Cardiac fibroblast (primary cell): ENCODE data around the gene HNRNPH3.
A peak's percentile ranks its signal among the peaks of the same experiment; 100 is the strongest.
"Not testable (repeated sequence)": the region's sequence is repeated elsewhere in the genome, so short reads cannot be mapped to it uniquely, and the experiment has no call there.

Experiments
- DNase-seq, 2 donors: peaks; one replicate each; pipeline versions ENCODE4 v3.0.0 to v3.0.0-alpha.2; 2010; ENCODE audit warnings: low read depth in 2 of 2
- H3K4me3 ChIP-seq, 2 donors: replicated peaks in 1 of 2; 1 replicate in 1 of 2; 2 replicates in 1 of 2; pipeline ENCODE4 v1.5.1; 2011; ENCODE audit warnings: low read depth in 2 of 2, low read length in 2 of 2, mild to moderate bottlenecking in 2 of 2, moderate library complexity in 1 of 2
- TF ChIP-seq, protein P1 (sequence below): IDR thresholded peaks from one replicate; pipeline ENCODE4 v1.5.1; 2011; ENCODE audit warnings: low read depth, mild to moderate bottlenecking, low read length, inconsistent platforms

The HNRNPH3 gene

DNA sequence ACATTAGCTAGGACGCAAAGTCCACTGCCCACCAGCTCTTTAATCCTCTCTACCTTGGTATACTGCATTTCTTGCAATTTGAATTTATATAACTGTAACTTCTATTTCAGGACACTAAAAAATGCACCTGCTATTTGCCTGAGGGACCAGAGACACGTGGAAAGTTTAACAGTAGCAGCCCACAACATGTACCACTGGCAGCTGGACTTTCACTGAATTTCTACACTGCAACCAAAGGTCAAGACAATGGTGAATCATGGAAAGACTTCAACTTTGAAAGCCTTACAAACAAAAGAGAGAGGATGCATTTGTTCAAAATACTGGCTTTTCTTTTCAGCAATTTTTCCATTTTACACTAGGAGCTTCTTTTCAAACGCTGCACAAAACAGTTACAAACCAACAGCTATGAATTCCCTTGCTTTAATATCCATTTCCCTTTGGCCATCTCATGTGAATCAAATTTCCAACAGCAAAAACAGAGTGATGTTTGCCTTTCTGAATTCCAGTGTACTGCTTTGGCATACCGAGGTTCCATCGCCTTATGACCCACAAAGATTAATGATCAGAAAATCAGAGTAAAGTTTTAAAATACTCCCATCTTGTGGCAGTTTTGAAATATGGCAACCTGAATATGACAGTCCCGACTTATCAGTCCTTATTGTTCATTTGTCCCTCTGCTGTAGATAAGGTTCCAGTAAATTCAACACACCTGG, 29.9 kb upstream of the HNRNPH3 start:
- no peak overlapping the region for H3K4me3 ChIP-seq
- peak; percentile 68 to 72 for DNase-seq
- TF ChIP-seq, protein P1, sequence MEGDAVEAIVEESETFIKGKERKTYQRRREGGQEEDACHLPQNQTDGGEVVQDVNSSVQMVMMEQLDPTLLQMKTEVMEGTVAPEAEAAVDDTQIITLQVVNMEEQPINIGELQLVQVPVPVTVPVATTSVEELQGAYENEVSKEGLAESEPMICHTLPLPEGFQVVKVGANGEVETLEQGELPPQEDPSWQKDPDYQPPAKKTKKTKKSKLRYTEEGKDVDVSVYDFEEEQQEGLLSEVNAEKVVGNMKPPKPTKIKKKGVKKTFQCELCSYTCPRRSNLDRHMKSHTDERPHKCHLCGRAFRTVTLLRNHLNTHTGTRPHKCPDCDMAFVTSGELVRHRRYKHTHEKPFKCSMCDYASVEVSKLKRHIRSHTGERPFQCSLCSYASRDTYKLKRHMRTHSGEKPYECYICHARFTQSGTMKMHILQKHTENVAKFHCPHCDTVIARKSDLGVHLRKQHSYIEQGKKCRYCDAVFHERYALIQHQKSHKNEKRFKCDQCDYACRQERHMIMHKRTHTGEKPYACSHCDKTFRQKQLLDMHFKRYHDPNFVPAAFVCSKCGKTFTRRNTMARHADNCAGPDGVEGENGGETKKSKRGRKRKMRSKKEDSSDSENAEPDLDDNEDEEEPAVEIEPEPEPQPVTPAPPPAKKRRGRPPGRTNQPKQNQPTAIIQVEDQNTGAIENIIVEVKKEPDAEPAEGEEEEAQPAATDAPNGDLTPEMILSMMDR = peak; percentile 44

DNA sequence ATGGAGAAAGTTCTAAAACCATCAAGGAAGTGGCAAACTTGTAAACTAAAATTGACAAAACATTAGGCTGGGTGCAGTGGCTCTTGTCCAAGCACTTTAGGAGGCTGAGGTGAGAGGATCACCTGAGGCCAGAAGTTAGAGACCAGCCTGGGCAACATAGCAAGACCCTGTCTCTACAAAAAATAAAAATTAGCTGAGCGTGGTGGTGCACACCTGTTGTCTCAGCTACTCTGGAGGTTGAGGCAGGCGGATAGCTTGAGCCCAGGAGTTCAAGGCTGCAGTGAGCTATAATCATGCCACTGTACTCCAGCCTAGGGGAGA, 29.4 kb upstream of the HNRNPH3 start:
- TF ChIP-seq, protein P1 = no peak
- no peak for DNase-seq
- no peak overlapping the region for H3K4me3 ChIP-seq

DNA sequence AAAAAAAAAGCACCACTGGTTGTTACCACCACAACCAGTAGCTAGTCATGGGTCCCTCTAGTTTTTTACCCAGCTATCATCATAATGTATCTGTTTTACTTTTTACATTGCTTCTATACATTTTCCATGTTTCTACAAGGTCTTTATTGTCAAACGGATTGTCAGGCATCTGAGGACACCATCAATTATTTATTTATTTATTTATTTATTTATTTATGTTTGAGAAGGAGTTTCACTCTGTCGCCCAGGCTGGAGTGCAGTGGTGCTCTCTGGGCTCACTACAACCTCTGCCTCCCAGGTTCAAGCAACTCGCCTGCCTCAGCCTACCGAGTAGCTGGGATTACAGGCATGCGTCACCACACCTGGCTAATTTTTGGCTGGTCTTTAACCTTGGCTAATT, 29.0 kb upstream of the HNRNPH3 start:
- TF ChIP-seq, protein P1 = no peak
- no peak overlapping the region for H3K4me3 ChIP-seq
- DNase-seq = no peak

DNA sequence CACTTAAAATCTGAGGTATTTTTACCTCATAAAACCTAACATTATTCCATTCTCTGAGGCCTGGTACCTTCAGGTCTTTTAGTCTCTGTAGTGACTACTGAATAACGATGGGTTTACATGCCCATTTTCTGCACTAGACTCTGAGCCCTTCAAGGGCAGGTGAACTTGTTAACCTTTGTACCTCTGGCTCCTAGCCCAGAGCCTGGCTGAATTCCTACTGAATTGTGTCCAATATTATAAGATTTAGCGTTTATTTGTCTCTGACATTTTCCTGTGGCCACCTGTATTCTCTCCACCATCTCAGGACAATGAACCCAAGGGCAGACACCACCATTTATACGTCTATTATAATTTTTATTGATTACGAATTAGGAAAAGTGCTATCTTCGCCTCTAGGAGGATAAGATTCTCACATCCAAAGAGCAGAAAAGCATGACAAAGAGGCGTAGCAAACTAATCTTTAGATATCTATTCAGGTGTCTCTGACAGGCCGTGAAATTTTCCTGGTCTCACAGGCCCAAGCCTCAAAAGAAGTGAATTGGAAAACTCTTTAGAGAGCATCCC, 27.9 kb upstream of the HNRNPH3 start:
- H3K4me3 ChIP-seq = no peak overlapping the region
- TF ChIP-seq, protein P1 = no peak
- DNase-seq = no peak

DNA sequence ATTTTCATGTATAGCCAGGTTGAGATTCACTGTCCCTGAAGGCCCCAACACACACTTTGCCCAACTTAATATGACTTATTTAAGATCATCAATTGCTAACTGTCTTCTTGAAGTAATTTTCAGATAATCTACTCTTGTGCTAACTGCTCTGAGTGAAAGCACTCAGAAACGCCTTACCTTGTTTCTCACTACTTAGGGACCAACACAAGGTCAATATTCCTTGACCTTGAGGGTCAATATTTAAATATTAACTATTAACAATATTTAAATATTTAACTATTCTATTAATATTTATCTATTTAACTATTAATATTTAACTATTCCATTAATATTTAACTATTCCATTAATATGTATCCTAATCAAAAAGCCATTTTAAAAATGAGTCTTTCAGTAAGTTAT, 26.0 kb upstream of the HNRNPH3 start:
- no peak overlapping the region for H3K4me3 ChIP-seq
- DNase-seq = no peak
- TF ChIP-seq, protein P1 = no peak

DNA sequence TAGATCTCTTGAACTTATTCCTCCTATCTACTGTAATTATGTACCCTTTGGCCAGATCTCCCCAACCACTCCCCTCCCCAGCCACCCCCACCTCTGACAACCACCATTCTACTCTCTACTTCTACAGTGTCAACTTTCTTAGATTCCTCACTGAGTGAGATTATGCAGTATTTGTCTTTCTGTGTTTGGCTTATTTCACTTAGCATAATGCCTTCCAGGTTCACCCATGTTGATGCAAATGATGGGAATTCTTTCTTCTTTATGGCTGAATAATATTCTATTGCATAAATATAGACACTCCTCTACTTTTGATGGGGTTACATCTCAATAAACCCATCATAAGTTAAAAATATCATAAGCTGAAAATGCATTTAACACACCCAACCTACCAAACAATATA, 21.3 kb upstream of the HNRNPH3 start:
- no peak for DNase-seq
- no peak overlapping the region for H3K4me3 ChIP-seq
- TF ChIP-seq, protein P1 = no peak

DNA sequence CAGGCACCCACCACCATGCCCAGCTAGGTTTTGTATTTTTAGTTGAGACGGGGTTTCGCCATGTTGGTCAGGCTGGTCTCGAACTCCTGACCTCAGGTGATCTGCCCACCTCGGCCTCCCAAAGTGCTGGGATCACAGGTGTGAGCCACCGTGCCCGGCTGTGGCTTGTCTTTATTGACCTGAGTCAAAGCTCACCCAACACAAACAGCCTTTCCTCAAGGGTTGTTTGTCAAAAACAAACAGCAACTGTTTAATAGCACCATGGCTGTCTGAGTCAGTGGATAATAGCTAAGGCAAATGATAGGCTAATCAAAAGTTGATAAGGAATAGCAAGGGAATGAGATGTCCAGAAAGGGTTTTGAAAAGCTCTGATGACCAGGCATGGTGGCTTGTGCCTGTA, 16.9 kb upstream of the HNRNPH3 start:
- not testable (repeated sequence) for H3K4me3 ChIP-seq, DNase-seq
